HCT116 (cell line): ENCODE measurements around the gene OSBPL10. TPM values are rescaled to one million over a fixed set of nuclear protein-coding genes. Genes with fewer than 3 reads are reported as not detected.

Experiments
- ATAC-seq: fragments of 200-7000 bp; cut with Tn5 transposase; 2 replicates; pipeline ENCODE4 v1.9.1; 2020; ENCODE audit warnings: mild to moderate bottlenecking, moderate library complexity
- BruUV-seq: library from RNA; stranded (reverse); fragments of 400-500 nt; replicated peaks from 2 replicates; lab custom pipeline; 2021; lab: Mats Ljungman, UMichigan
- CTCF ChIA-PET: fragments of 300-600 bp; sonication (Branson Sonifier 250); formaldehyde crosslinking; loops from one replicate; lab custom pipeline; 2021; ENCODE audit warnings: antibody characterized with exemption; lab: Charles Lee
- POLR2A ChIA-PET: fragments of 300-600, 350-600 bp; sonication (Branson Sonifier 250); formaldehyde crosslinking; loops from one replicate; lab custom pipeline; 2021; ENCODE audit warnings: antibody characterized with exemption; lab: Charles Lee
- RAD21 ChIA-PET, 2 experiments: fragments of 300-600 bp; sonication (Branson Sonifier 250); formaldehyde crosslinking; loops; one replicate each; lab custom pipeline; 2023; ENCODE audit warnings: low total read pairs in 2 of 2; ENCODE audit not compliant: uncharacterized antibody in 2 of 2, unreplicated experiment in 2 of 2, low non-redundant PET in 1 of 2; lab: Charles Lee
- DNase-seq: peaks from one replicate; pipeline ENCODE4 v3.0.0-alpha.2; 2010; ENCODE audit warnings: low read depth, low spot score
- H2AFZ ChIP-seq: fragments of 200-600 bp; shearing (Covaris generic), sonication (generic); 2 replicates; pipeline ENCODE4 v1.6.1; 2017; ENCODE audit warnings: low read depth, mixed run types, mixed read lengths, antibody characterized with exemption, low read length; ENCODE audit not compliant: poor library complexity, severe bottlenecking
- H3K27ac ChIP-seq: 2 replicates; pipeline ENCODE4 v1.5.1; 2012; ENCODE audit warnings: low read depth, low read length
- H3K27me3 ChIP-seq: fragments of 200-600 bp; sonication (generic); 2 replicates; pipeline ENCODE4 v1.6.1; 2016; ENCODE audit warnings: mixed run types, low read length, mixed read lengths; ENCODE audit not compliant: insufficient read depth
- H3K36me3 ChIP-seq, 2 experiments: fragments of 200-500 bp in 1 of 2; fragments of 200-600 bp in 1 of 2; sonication (Bioruptor generic) in 1 of 2; sonication (generic) in 1 of 2; 2 replicates each; pipeline versions ENCODE4 v1.5.1 to v1.6.1; 2014 to 2016; ENCODE audit warnings: low read length in 2 of 2, inconsistent platforms in 1 of 2, mixed read lengths in 1 of 2, mixed run types in 1 of 2; ENCODE audit not compliant: insufficient read depth in 2 of 2, control insufficient read depth in 1 of 2
- H3K4me1 ChIP-seq, 2 experiments: fragments of 200-600 bp in 1 of 2; sonication (generic) in 1 of 2; 2 replicates each; pipeline versions ENCODE4 v1.5.1 to v1.6.1; 2012 to 2017; ENCODE audit warnings: low read length in 2 of 2, inconsistent platforms in 1 of 2, mild to moderate bottlenecking in 1 of 2, mixed read lengths in 1 of 2, mixed run types in 1 of 2, moderate library complexity in 1 of 2; ENCODE audit not compliant: insufficient read depth in 2 of 2, control insufficient read depth in 1 of 2
- H3K4me2 ChIP-seq: fragments of 200-600 bp; sonication (generic); 2 replicates; pipeline ENCODE4 v1.6.1; 2017; ENCODE audit warnings: mixed run types, low read length, mixed read lengths
- H3K4me3 ChIP-seq, 2 experiments: fragments of 200-600 bp in 1 of 2; sonication (generic) in 1 of 2; replicated peaks in 1 of 2; 2 replicates each; pipeline ENCODE4 v1.5.1; 2011 to 2016; ENCODE audit warnings: low read length in 2 of 2, control low read depth in 1 of 2, low read depth in 1 of 2, mild to moderate bottlenecking in 1 of 2, mixed read lengths in 1 of 2, mixed run types in 1 of 2
- H3K79me2 ChIP-seq: fragments of 200-600 bp; sonication (generic); 2 replicates; pipeline ENCODE4 v1.6.1; 2017; ENCODE audit warnings: mild to moderate bottlenecking, mixed run types, low read length, moderate library complexity, mixed read lengths; ENCODE audit not compliant: insufficient read depth
- H3K9ac ChIP-seq: fragments of 200-600 bp; sonication (generic); 2 replicates; pipeline ENCODE4 v1.6.1; 2016; ENCODE audit warnings: low read length, mixed read lengths
- H3K9me2 ChIP-seq: fragments of 200-600 bp; sonication (generic), shearing (Covaris generic); 2 replicates; pipeline ENCODE4 v1.6.1; 2017; ENCODE audit warnings: mixed run types, mild to moderate bottlenecking, moderate library complexity; ENCODE audit not compliant: insufficient read depth
- H3K9me3 ChIP-seq, 2 experiments: fragments of 200-500 bp in 1 of 2; fragments of 200-600 bp in 1 of 2; sonication (Bioruptor generic) in 1 of 2; sonication (generic) in 1 of 2; 2 replicates each; pipeline ENCODE4 v1.6.1; 2014 to 2017; ENCODE audit warnings: low read length in 2 of 2, mixed read lengths in 2 of 2, inconsistent platforms in 1 of 2, low read depth in 1 of 2, mild to moderate bottlenecking in 1 of 2, mixed run types in 1 of 2, moderate library complexity in 1 of 2; ENCODE audit not compliant: control insufficient read depth in 1 of 2, insufficient read depth in 1 of 2
- H4K20me1 ChIP-seq: fragments of 200-600 bp; sonication (generic), shearing (Covaris generic); 2 replicates; pipeline ENCODE4 v1.6.1; 2017; ENCODE audit warnings: mixed run types, mild to moderate bottlenecking, moderate library complexity; ENCODE audit not compliant: insufficient read depth
- ATF3 ChIP-seq: IDR thresholded peaks from 2 replicates; pipeline ENCODE4 v1.6.1; 2012
- CBX3 ChIP-seq: IDR thresholded peaks from 2 replicates; pipeline ENCODE4 v1.6.1; 2012; ENCODE audit warnings: low read depth
- CTCF ChIP-seq, 3 experiments: fragments of 200-600 bp in 1 of 3; sonication (generic) in 1 of 3; IDR thresholded peaks in 2 of 3; conservative IDR thresholded peaks in 1 of 3; 2 replicates each; pipeline ENCODE4 v1.5.1; 2012 to 2017; ENCODE audit warnings: low read depth in 2 of 3, low read length in 2 of 3, antibody characterized with exemption in 1 of 3, borderline replicate concordance in 1 of 3, control low read depth in 1 of 3, mild to moderate bottlenecking in 1 of 3, mixed read lengths in 1 of 3, mixed run types in 1 of 3, moderate library complexity in 1 of 3; ENCODE audit not compliant: insufficient read depth in 1 of 3
- EGR1 ChIP-seq: IDR thresholded peaks from 2 replicates; pipeline ENCODE4 v1.6.1; 2012; ENCODE audit warnings: low read depth
- ELF1 ChIP-seq: IDR thresholded peaks from 2 replicates; pipeline ENCODE4 v1.6.1; 2012; ENCODE audit warnings: low read depth, borderline replicate concordance
- EZH2 ChIP-seq: fragments of 200-600 bp; sonication (generic); IDR thresholded peaks from 2 replicates; pipeline ENCODE4 v1.6.1; 2017; ENCODE audit warnings: antibody characterized with exemption, mixed run types
- EZH2phosphoT487 ChIP-seq: fragments of 200-600 bp; IDR thresholded peaks from 2 replicates; pipeline ENCODE4 v1.6.1; 2018; ENCODE audit warnings: antibody characterized with exemption, borderline replicate concordance
- FOSL1 ChIP-seq: IDR thresholded peaks from 2 replicates; pipeline ENCODE4 v1.6.1; 2012; ENCODE audit warnings: low read depth
- JUND ChIP-seq: IDR thresholded peaks from 2 replicates; pipeline ENCODE4 v1.6.1; 2012
- MAX ChIP-seq: IDR thresholded peaks from 2 replicates; pipeline ENCODE4 v1.6.1; 2012
- POLR2A ChIP-seq: IDR thresholded peaks from 2 replicates; pipeline ENCODE4 v1.7.0; 2011; ENCODE audit warnings: borderline replicate concordance; ENCODE audit not compliant: insufficient read depth, insufficient read length; ENCODE audit errors: extremely low read depth
- POLR2AphosphoS5 ChIP-seq: IDR thresholded peaks from 2 replicates; pipeline ENCODE4 v1.6.1; 2011; ENCODE audit warnings: mild to moderate bottlenecking, low read depth, low read length, moderate library complexity
- REST ChIP-seq: IDR thresholded peaks from 2 replicates; pipeline ENCODE4 v1.6.1; 2012; ENCODE audit warnings: low read depth
- SIN3A ChIP-seq: IDR thresholded peaks from 2 replicates; pipeline ENCODE4 v1.6.1; 2012; ENCODE audit warnings: low read depth
- SP1 ChIP-seq: IDR thresholded peaks from 2 replicates; pipeline ENCODE4 v1.6.1; 2012; ENCODE audit warnings: low read depth
- SRF ChIP-seq: IDR thresholded peaks from 2 replicates; pipeline ENCODE4 v1.6.1; 2012; ENCODE audit warnings: low read depth
- TCF7L2 ChIP-seq: IDR thresholded peaks from 2 replicates; pipeline ENCODE4 v1.7.0; 2011; ENCODE audit warnings: borderline replicate concordance, inconsistent platforms; ENCODE audit not compliant: insufficient read depth, insufficient read length; ENCODE audit errors: extremely low read depth
- YY1 ChIP-seq: IDR thresholded peaks from 2 replicates; pipeline ENCODE4 v1.6.1; 2011; ENCODE audit warnings: low read length, low read depth, moderate library complexity, mild to moderate bottlenecking; ENCODE audit not compliant: insufficient replicate concordance; ENCODE audit errors: extremely low read depth
- ZBTB33 ChIP-seq: IDR thresholded peaks from 2 replicates; pipeline ENCODE4 v1.6.1; 2011; ENCODE audit warnings: mild to moderate bottlenecking, low read length, moderate library complexity; ENCODE audit not compliant: insufficient replicate concordance; ENCODE audit errors: extremely low read depth
- ZFX ChIP-seq: fragments of 450-650 bp; IDR thresholded peaks from 2 replicates; pipeline ENCODE4 v1.6.1; 2017
- intact Hi-C: fragments of 100-400 bp; cut with micrococcal nuclease; formaldehyde crosslinking; loops from 2 replicates; pipeline ENCODE4 v1.10.0; 2022
- total RNA-seq: library from RNA; stranded (reverse); gene quantifications from one replicate; pipeline ENCODE4 v1.2.1, GENCODE V29; 2021; ENCODE audit not compliant: unreplicated experiment

Gene OSBPL10
- total RNA-seq, 1 experiment from 2014 or later, result 25.8 TPM

GRCh38 chr3:31848163-31848818 lies 132.8 kb downstream of the OSBPL10 start:
- ChIA-PET CTCF (no interaction called here), POLR2A (interaction anchor here (0.7 kb wide), 1 partner anchor 302 kb away, joined by 3 read pairs; no protein-coding TSS in a partner anchor), RAD21 (no interaction called here)
- H3K27ac ChIP-seq, result no peak overlapping the region
- no peaks in the 10 kb centered on the region for H3K27me3 ChIP-seq
- H4K20me1 ChIP-seq, result no peaks in the 10 kb centered on the region
- no peak overlapping the region for H3K4me3 ChIP-seq
- TF ChIP-seq ELF1 (no peak), ATF3 (no peak), CBX3 (no peak), SP1 (no peak), SIN3A (no peak), SRF (no peak), MAX (no peak), EGR1 (no peak), YY1 (no peak), REST (no peak), EZH2 (no peak), FOSL1 (no peak), POLR2AphosphoS5 (no peak), ZBTB33 (no peak), ZFX (no peak), CTCF (IDR thresholded peaks at IDR 0.05 in 2 of 3, conservative IDR thresholded peaks at IDR 0.05 in 1 of 3; ENCODE audit: borderline replicate concordance in 1 of 3, insufficient read depth in 1 of 3, low read depth in 2 of 3, low read length in 2 of 3) (no peak), EZH2phosphoT487 (no peak), TCF7L2 (no peak), POLR2A (no peak), JUND (no peak)
- intact Hi-C loops, result no loop called here
- ATAC-seq (no peak), DNase-seq (no peak)
- H2AFZ ChIP-seq, result no peak overlapping the region
- no peaks in the 10 kb centered on the region for H3K79me2 ChIP-seq
- no peaks in the 10 kb centered on the region for H3K9me2 ChIP-seq
- no peak overlapping the region for H3K9ac ChIP-seq
- no peaks in the 10 kb centered on the region for H3K9me3 ChIP-seq
- no TSS peak for BruUV-seq
- H3K36me3 ChIP-seq, result no peaks in the 10 kb centered on the region
- no peak overlapping the region for H3K4me2 ChIP-seq
- no peaks in the 10 kb centered on the region; a peak in 1 of 4 replicates for H3K4me1 ChIP-seq
